Lower leg skin (tissue), 3 donors: Measurements from ENCODE around the gene GSTA5.

Source experiments
- CTCF ChIP-seq, 3 donors: fragments of 450-650 bp; IDR thresholded peaks; one replicate each; pipeline ENCODE4 v1.5.1; 2016; ENCODE audit warnings: antibody characterized with exemption in 3 of 3, mild to moderate bottlenecking in 3 of 3, moderate library complexity in 2 of 3
- POLR2A ChIP-seq, 2 donors: fragments of 450-650 bp; IDR thresholded peaks; one replicate each; pipeline ENCODE4 v1.6.1; 2016 to 2017; ENCODE audit warnings: antibody characterized with exemption in 2 of 2, mild to moderate bottlenecking in 1 of 2, moderate library complexity in 1 of 2

- no peak for TF ChIP-seq CTCF (IDR thresholded peaks at IDR 0.05)
- TF ChIP-seq POLR2A (IDR thresholded peaks at IDR 0.05), result no peak
These were observed 54.2 kb downstream of the GSTA5 start for GRCh38 chr6:52786249-52786956.
